B cell (primary cell): ENCODE data around the gene TPH2. TPM values are rescaled to one million over a fixed set of nuclear protein-coding genes. Genes with fewer than 3 reads are reported as not detected.

Experiments used
- ATAC-seq: fragments of 200-7000 bp; cut with Tn5 transposase; one replicate; pipeline ENCODE4 v1.10.0; 2021; ENCODE audit warnings: low read depth, mild to moderate bottlenecking, moderate number of reproducible peaks, moderate library complexity
- CTCF ChIA-PET: fragments of 350-600 bp; sonication (Branson Sonifier 250); formaldehyde crosslinking; loops from one replicate; lab custom pipeline; 2021; ENCODE audit warnings: antibody characterized with exemption, inconsistent platforms; lab: Charles Lee
- POLR2A ChIA-PET: fragments of 350-600 bp; sonication (Branson Sonifier 250); formaldehyde crosslinking; loops from one replicate; lab custom pipeline; 2021; ENCODE audit warnings: antibody characterized with exemption; lab: Charles Lee
- DNase-seq: peaks from one replicate; pipeline ENCODE4 v3.0.0; 2013
- H2AFZ ChIP-seq: 2 replicates; pipeline ENCODE4 v1.6.1; 2012; ENCODE audit warnings: mild to moderate bottlenecking, low read depth, low read length; ENCODE audit not compliant: insufficient read depth, poor library complexity, severe bottlenecking
- H3K27ac ChIP-seq, 2 donors: 1 replicate in 1 of 2; 2 replicates in 1 of 2; pipeline ENCODE4 v1.5.1; 2012 to 2013; ENCODE audit warnings: low read length in 2 of 2, mild to moderate bottlenecking in 2 of 2, moderate library complexity in 1 of 2
- H3K27me3 ChIP-seq, 4 experiments: fragments of 200-600 bp in 1 of 4; sonication (generic) in 1 of 4; replicated peaks in 1 of 4; 1 replicate in 2 of 4; 2 replicates in 2 of 4; pipeline versions ENCODE4 v1.6.1 to v1.7.0; 2013 to 2016; ENCODE audit warnings: low read length in 3 of 4, mild to moderate bottlenecking in 2 of 4, mixed read lengths in 1 of 4, moderate library complexity in 1 of 4; ENCODE audit not compliant: insufficient read depth in 4 of 4, control insufficient read depth in 3 of 4; ENCODE audit errors: control extremely low read depth in 1 of 4
- H3K36me3 ChIP-seq, 2 experiments: replicated peaks in 1 of 2; 1 replicate in 1 of 2; 2 replicates in 1 of 2; pipeline versions ENCODE4 v1.6.1 to v1.7.1; 2013; ENCODE audit warnings: low read length in 1 of 2; ENCODE audit not compliant: insufficient read depth in 2 of 2, control insufficient read depth in 1 of 2; ENCODE audit errors: control extremely low read depth in 1 of 2, extremely low read depth in 1 of 2
- H3K4me1 ChIP-seq, 2 donors: fragments of 200-600 bp in 1 of 2; sonication (generic) in 1 of 2; 1 replicate in 1 of 2; 2 replicates in 1 of 2; pipeline versions ENCODE4 v1.5.1 to v1.6.1; 2013 to 2017; ENCODE audit warnings: low read length in 2 of 2; ENCODE audit not compliant: control insufficient read depth in 2 of 2, insufficient read depth in 2 of 2
- H3K4me2 ChIP-seq: replicated peaks from 2 replicates; pipeline ENCODE3; 2012; ENCODE audit warnings: mild to moderate bottlenecking, low read depth, low read length; ENCODE audit not compliant: poor library complexity, severe bottlenecking
- H3K4me3 ChIP-seq, 5 experiments: fragments of 200-600 bp in 1 of 5; sonication (generic) in 1 of 5; 1 replicate in 3 of 5; 2 replicates in 2 of 5; pipeline versions ENCODE4 v1.5.1 to v1.7.0; 2011 to 2016; ENCODE audit warnings: low read length in 4 of 5, mild to moderate bottlenecking in 4 of 5, low read depth in 2 of 5, control low read depth in 1 of 5, moderate library complexity in 1 of 5; ENCODE audit not compliant: insufficient read depth in 1 of 5; ENCODE audit errors: control extremely low read depth in 1 of 5, extremely low read depth in 1 of 5
- H3K79me2 ChIP-seq: fragments of 200-600 bp; sonication (generic); one replicate; pipeline ENCODE4 v1.6.0; 2016; ENCODE audit warnings: low read length; ENCODE audit not compliant: control insufficient read depth, insufficient read depth
- H3K9ac ChIP-seq: fragments of 200-600 bp; sonication (generic); 2 replicates; pipeline ENCODE4 v1.6.1; 2017; ENCODE audit warnings: mild to moderate bottlenecking, low read length, moderate library complexity
- H3K9me3 ChIP-seq, 3 donors: one replicate each; pipeline versions ENCODE4 v1.6.1 to v1.7.1; 2013; ENCODE audit warnings: low read length in 2 of 3; ENCODE audit not compliant: control insufficient read depth in 2 of 3, insufficient read depth in 1 of 3; ENCODE audit errors: control extremely low read depth in 1 of 3
- H4K20me1 ChIP-seq: 2 replicates; pipeline ENCODE4 v1.6.0; 2012; ENCODE audit warnings: mild to moderate bottlenecking, low read length; ENCODE audit not compliant: insufficient read depth, control insufficient read depth, poor library complexity, severe bottlenecking
- H3K27ac Mint-ChIP-seq: one replicate; pipeline ENCODE4 v1.8.0; 2021; ENCODE audit warnings: mixed read lengths
- H3K27me3 Mint-ChIP-seq: one replicate; pipeline ENCODE4 v1.8.0; 2021; ENCODE audit warnings: mixed read lengths
- H3K4me1 Mint-ChIP-seq: one replicate; pipeline ENCODE4 v1.8.0; 2021; ENCODE audit warnings: mixed read lengths
- H3K4me3 Mint-ChIP-seq: one replicate; pipeline ENCODE4 v1.8.0; 2021; ENCODE audit warnings: mixed read lengths
- H3K9me3 Mint-ChIP-seq: one replicate; pipeline ENCODE4 v1.8.0; 2022; ENCODE audit warnings: mixed read lengths; ENCODE audit not compliant: insufficient read depth
- CTCF ChIP-seq: fragments of 200-600 bp; IDR thresholded peaks from one replicate; pipeline ENCODE4 v1.8.0; 2022; ENCODE audit warnings: antibody characterized with exemption, mild to moderate bottlenecking
- EZH2 ChIP-seq: IDR thresholded peaks from 2 replicates; pipeline ENCODE4 v1.6.1; 2012; ENCODE audit warnings: borderline replicate concordance, low read depth, mild to moderate bottlenecking, moderate library complexity, low read length; ENCODE audit not compliant: insufficient read depth, poor library complexity, severe bottlenecking
- WGBS: methylation state at CpG from one replicate; pipeline ENCODE4 v1.1.5; 2013; ENCODE audit warnings: missing lambda C conversion rate; ENCODE audit not compliant: insufficient coverage; 5-methylcytosine and 5-hydroxymethylcytosine counted together
- intact Hi-C: fragments of 100-400 bp; cut with micrococcal nuclease; formaldehyde crosslinking; loops from one replicate; pipeline ENCODE4 v1.10.0; 2022
- polyA plus RNA-seq: library from polyadenylated mRNA; depleted of rRNA; stranded (reverse); fragments of >200 nt; gene quantifications from 2 replicates; pipeline ENCODE4 v1.2.3, GENCODE V29; 2012
- total RNA-seq, 2 donors: library from RNA; stranded (reverse); fragments of 120-200 nt in 1 of 2; gene quantifications; 1 replicate in 1 of 2; 2 replicates in 1 of 2; pipeline versions ENCODE4 v1.2.3 to v1.2.4, GENCODE V29; 2013 to 2022

TPH2 gene
- total and polyA plus RNA-seq, 2 donors (not counting 1 experiment from before 2014, with no cell fraction given): not detected

- Histone ChIP-seq H3K4me1 (no peaks in the 10 kb centered on the region), H3K4me3 (no peak overlapping the region), H4K20me1 (no peaks in the 10 kb centered on the region), H3K27me3 (no peaks in the 10 kb centered on the region), H3K9me3 (no peaks in the 10 kb centered on the region), H3K9ac (no peak overlapping the region), H3K79me2 (no peaks in the 10 kb centered on the region), H3K36me3 (peaks cover 14 to 70% of the 10 kb centered on the region in 2 experiments), H3K4me2 (no peak overlapping the region), H3K27ac (no peak overlapping the region), H2AFZ (no peak overlapping the region)
- peaks cover 2% of the 10 kb centered on the region for H3K4me1 Mint-ChIP-seq
- ATAC-seq: no peak
- no peak overlapping the region for H3K4me3 Mint-ChIP-seq
- intact Hi-C loops: loop anchor here (10.0 kb wide), 1 partner anchor 282 kb away; no protein-coding TSS in a partner anchor
- POLR2A ChIA-PET: no interaction called here
- no peaks in the 10 kb centered on the region for H3K27me3 Mint-ChIP-seq
- no peak for DNase-seq
- H3K9me3 Mint-ChIP-seq: no peaks in the 10 kb centered on the region
- CTCF ChIA-PET: no interaction called here
- TF ChIP-seq EZH2 (no peak), CTCF (no peak)
- no peak overlapping the region for H3K27ac Mint-ChIP-seq
- WGBS: no CpG with 5 or more reads among the region's 3 CpGs
These were observed 42.3 kb upstream of the TPH2 start for GRCh38 chr12:71896205-71896882.

- no peak for TF ChIP-seq CTCF
- Mint-ChIP-seq H3K27me3 (no peaks in the 10 kb centered on the region), H3K9me3 (no peaks in the 10 kb centered on the region), H3K4me1 (no peaks in the 10 kb centered on the region), H3K4me3 (no peak overlapping the region), H3K27ac (no peak overlapping the region)
- Histone ChIP-seq H3K9me3 (no peaks in the 10 kb centered on the region), H2AFZ (no peak overlapping the region), H3K4me2 (no peak overlapping the region), H3K9ac (no peak overlapping the region), H3K79me2 (no peaks in the 10 kb centered on the region), H3K27me3 (no peaks in the 10 kb centered on the region), H3K36me3 (peaks cover 13 to 64% of the 10 kb centered on the region in 2 experiments), H3K4me3 (no peak overlapping the region), H3K4me1 (no peaks in the 10 kb centered on the region), H4K20me1 (no peaks in the 10 kb centered on the region), H3K27ac (no peak overlapping the region)
- ChIA-PET POLR2A (no interaction called here), CTCF (no interaction called here)
- WGBS: 100% methylated on average over 1 of the region's 2 CpGs
- DNase-seq (no peak), ATAC-seq (no peak)
- intact Hi-C loops: no loop called here
These were observed 38.6 kb upstream of the TPH2 start for GRCh38 chr12:71900091-71900490.
